ENCODE data around the gene TP53BP1. TPM values are rescaled to one million over a fixed set of nuclear protein-coding genes. Genes with fewer than 3 reads are reported as not detected.
A peak's percentile ranks its signal among the peaks of the same experiment; 100 is the strongest.
"Not testable (repeated sequence)": the region's sequence is repeated elsewhere in the genome, so short reads cannot be mapped to it uniquely, and the experiment has no call there.

Gene TP53BP1, protein sequence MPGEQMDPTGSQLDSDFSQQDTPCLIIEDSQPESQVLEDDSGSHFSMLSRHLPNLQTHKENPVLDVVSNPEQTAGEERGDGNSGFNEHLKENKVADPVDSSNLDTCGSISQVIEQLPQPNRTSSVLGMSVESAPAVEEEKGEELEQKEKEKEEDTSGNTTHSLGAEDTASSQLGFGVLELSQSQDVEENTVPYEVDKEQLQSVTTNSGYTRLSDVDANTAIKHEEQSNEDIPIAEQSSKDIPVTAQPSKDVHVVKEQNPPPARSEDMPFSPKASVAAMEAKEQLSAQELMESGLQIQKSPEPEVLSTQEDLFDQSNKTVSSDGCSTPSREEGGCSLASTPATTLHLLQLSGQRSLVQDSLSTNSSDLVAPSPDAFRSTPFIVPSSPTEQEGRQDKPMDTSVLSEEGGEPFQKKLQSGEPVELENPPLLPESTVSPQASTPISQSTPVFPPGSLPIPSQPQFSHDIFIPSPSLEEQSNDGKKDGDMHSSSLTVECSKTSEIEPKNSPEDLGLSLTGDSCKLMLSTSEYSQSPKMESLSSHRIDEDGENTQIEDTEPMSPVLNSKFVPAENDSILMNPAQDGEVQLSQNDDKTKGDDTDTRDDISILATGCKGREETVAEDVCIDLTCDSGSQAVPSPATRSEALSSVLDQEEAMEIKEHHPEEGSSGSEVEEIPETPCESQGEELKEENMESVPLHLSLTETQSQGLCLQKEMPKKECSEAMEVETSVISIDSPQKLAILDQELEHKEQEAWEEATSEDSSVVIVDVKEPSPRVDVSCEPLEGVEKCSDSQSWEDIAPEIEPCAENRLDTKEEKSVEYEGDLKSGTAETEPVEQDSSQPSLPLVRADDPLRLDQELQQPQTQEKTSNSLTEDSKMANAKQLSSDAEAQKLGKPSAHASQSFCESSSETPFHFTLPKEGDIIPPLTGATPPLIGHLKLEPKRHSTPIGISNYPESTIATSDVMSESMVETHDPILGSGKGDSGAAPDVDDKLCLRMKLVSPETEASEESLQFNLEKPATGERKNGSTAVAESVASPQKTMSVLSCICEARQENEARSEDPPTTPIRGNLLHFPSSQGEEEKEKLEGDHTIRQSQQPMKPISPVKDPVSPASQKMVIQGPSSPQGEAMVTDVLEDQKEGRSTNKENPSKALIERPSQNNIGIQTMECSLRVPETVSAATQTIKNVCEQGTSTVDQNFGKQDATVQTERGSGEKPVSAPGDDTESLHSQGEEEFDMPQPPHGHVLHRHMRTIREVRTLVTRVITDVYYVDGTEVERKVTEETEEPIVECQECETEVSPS (N-terminal part only)
- polyA plus RNA-seq (2013), result 43.2 TPM

- H3K27me3 ChIP-seq (replicated peaks in 2 of 5; ENCODE audit: control insufficient read depth in 4 of 5, insufficient read depth in 5 of 5, low read length in 4 of 5), result no peaks in the 10 kb centered on the region
- DNase-seq, result peak; percentile 96 to 98 (median 98)
- peaks cover 4 to 13% (median 10%) of the 10 kb centered on the region in 4 experiments for H3K36me3 ChIP-seq (ENCODE audit: control insufficient read depth in 4 of 4, insufficient read depth in 4 of 4, low read length in 3 of 4)
- peak within 1 kb of the TSS; percentile 84 to 97 for H3K27ac ChIP-seq (ENCODE audit: insufficient read depth in 1 of 2, low read depth in 1 of 2, low read length in 2 of 2, poor library complexity in 1 of 2, severe bottlenecking in 2 of 2)
- WGBS (ENCODE audit: insufficient coverage), result 1% methylated on average over 44 of the region's 54 CpGs
- CTCF ChIA-PET, result interaction anchor here (1.0 to 11.8 kb wide), 3 partner anchors 9 to 20 kb away, joined by 3 to 115 read pairs (median 3); no protein-coding TSS in a partner anchor
- peaks cover 10 to 20% (median 13%) of the 10 kb centered on the region in 4 experiments for H3K4me1 ChIP-seq (ENCODE audit: control extremely low read depth in 1 of 4, control insufficient read depth in 4 of 4, insufficient read depth in 4 of 4, low read length in 3 of 4)
- peak within 1 kb of the TSS; percentile 83 to 98 (median 87) for H3K4me3 ChIP-seq (ENCODE audit: control insufficient read depth in 1 of 7, extremely low read depth in 1 of 7, insufficient read depth in 4 of 7, low read depth in 2 of 7, low read length in 6 of 7)
- no peaks in the 10 kb centered on the region for H3K9me3 ChIP-seq (ENCODE audit: control extremely low read depth in 1 of 5, control insufficient read depth in 4 of 5, insufficient read depth in 2 of 5, low read depth in 1 of 5, low read length in 4 of 5)
- POLR2A ChIA-PET, result interaction anchor here (0.6 to 1.0 kb wide), 3 partner anchors 18 to 25 kb away, joined by 3 read pairs; no protein-coding TSS in a partner anchor
Measured at GRCh38 chr15:43492673-43493601, at the start of gene TP53BP1. TP53BP1 (minus strand) TSS chr15:43493156; CDS start chr15:43493043, 113 bp downstream.

DNA sequence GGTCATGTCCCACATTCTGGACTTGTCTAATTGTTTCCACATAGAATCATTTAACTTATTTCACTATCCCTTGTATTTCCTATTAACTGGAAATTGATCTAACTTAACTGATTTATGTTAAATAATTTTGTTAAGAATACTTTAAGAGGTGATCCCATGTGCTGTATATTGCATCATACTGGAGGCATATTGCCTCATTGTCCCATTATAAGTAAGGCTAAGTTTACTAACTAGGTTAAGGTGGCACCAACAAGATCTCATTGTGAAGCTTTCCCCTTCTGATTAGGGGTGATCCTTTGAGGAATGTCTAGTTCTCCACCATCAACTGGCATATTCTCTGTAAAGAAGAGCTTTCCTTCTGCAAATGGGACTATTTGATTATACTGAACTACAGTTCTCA, 48.8 kb upstream of the TP53BP1 start:
- POLR2A ChIA-PET, result interaction anchor here (0.6 kb wide), 1 partner anchor 14 kb away, joined by 4 read pairs; no protein-coding TSS in a partner anchor
- H3K27me3 ChIP-seq (replicated peaks in 2 of 5; ENCODE audit: control insufficient read depth in 4 of 5, insufficient read depth in 5 of 5, low read length in 4 of 5), result no peaks in the 10 kb centered on the region
- no peaks in the 10 kb centered on the region for H3K4me1 ChIP-seq (ENCODE audit: control extremely low read depth in 1 of 4, control insufficient read depth in 4 of 4, insufficient read depth in 4 of 4, low read length in 3 of 4)
- no peak overlapping the region for H3K27ac ChIP-seq (ENCODE audit: insufficient read depth in 1 of 2, low read depth in 1 of 2, low read length in 2 of 2, poor library complexity in 1 of 2, severe bottlenecking in 2 of 2)
- CTCF ChIA-PET, result interaction anchor here (1.3 kb wide), 1 partner anchor 11 kb away, joined by 3 read pairs; no protein-coding TSS in a partner anchor
- no peak overlapping the region for H3K4me3 ChIP-seq (ENCODE audit: control insufficient read depth in 1 of 7, extremely low read depth in 1 of 7, insufficient read depth in 4 of 7, low read depth in 2 of 7, low read length in 6 of 7)
- no peak for DNase-seq
- peaks cover 0 to 4% (median 1%) of the 10 kb centered on the region in 4 experiments for H3K36me3 ChIP-seq (ENCODE audit: control insufficient read depth in 4 of 4, insufficient read depth in 4 of 4, low read length in 3 of 4)
- peaks cover 0 to 5% (median 0%) of the 10 kb centered on the region in 5 experiments for H3K9me3 ChIP-seq (ENCODE audit: control extremely low read depth in 1 of 5, control insufficient read depth in 4 of 5, insufficient read depth in 2 of 5, low read depth in 1 of 5, low read length in 4 of 5)

DNA sequence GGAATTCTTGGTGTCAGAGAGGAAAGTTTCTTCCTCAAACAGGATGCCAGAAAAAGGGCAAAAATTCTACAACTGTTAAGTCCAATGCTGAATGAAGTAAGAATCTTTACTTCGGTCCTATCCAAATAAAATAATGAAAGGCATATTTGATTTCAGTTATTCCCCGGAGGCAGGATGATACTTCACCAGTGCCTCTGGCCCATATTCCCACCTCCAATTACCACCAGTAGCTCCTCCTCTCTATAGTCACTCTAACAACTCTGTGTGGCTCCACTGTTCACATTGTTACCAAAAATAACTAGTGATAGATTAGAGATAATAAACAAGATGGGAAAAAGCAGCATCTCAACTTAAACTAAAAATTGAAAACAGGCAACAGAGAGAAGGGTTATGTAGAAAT, 45.1 kb upstream of the TP53BP1 start:
- CTCF ChIA-PET, result no interaction called here
- H3K27ac ChIP-seq (ENCODE audit: insufficient read depth in 1 of 2, low read depth in 1 of 2, low read length in 2 of 2, poor library complexity in 1 of 2, severe bottlenecking in 2 of 2), result no peak overlapping the region

GRCh38 chr15:43534897-43535296, 41.9 kb upstream of the TP53BP1 start:
- WGBS (ENCODE audit: insufficient coverage), result 96% methylated on average over 3 of the region's 3 CpGs

More for the DNA sequence above, 45.1 kb upstream of the TP53BP1 start:
- no peak for DNase-seq
- POLR2A ChIA-PET, result no interaction called here
- 100% methylated on average over 2 of the region's 2 CpGs for WGBS (ENCODE audit: insufficient coverage)
- Histone ChIP-seq H3K4me3 (ENCODE audit: control insufficient read depth in 1 of 7, extremely low read depth in 1 of 7, insufficient read depth in 4 of 7, low read depth in 2 of 7, low read length in 6 of 7) (no peak overlapping the region), H3K36me3 (ENCODE audit: control insufficient read depth in 4 of 4, insufficient read depth in 4 of 4, low read length in 3 of 4) (peaks cover 0 to 15% (median 10%) of the 10 kb centered on the region in 4 experiments), H3K4me1 (ENCODE audit: control extremely low read depth in 1 of 4, control insufficient read depth in 4 of 4, insufficient read depth in 4 of 4, low read length in 3 of 4) (no peaks in the 10 kb centered on the region), H3K9me3 (ENCODE audit: control extremely low read depth in 1 of 5, control insufficient read depth in 4 of 5, insufficient read depth in 2 of 5, low read depth in 1 of 5, low read length in 4 of 5) (no peaks in the 10 kb centered on the region), H3K27me3 (replicated peaks in 2 of 5; ENCODE audit: control insufficient read depth in 4 of 5, insufficient read depth in 5 of 5, low read length in 4 of 5) (no peaks in the 10 kb centered on the region)

DNA sequence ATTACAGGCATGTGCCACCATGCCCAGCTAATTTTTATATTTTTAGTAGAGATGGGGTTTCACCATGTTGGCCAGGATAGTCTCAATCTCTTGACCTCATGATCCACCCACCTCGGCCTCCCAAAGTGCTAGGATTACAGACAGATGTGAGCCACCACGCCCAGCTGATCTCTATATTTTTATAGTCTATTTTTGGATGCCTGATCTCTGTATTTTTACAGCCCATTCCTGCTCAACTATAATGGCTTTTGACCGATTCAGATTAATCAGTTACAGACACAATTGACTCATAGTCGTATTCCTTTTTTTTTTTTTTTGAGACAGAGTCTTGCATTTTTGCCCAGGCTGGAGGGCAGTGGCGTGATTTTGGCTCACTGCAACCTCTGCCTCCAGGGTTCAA, 39.9 kb upstream of the TP53BP1 start:
- CTCF ChIA-PET; H3K9me3 ChIP-seq (ENCODE audit: control extremely low read depth in 1 of 5, control insufficient read depth in 4 of 5, insufficient read depth in 2 of 5, low read depth in 1 of 5, low read length in 4 of 5); H3K27ac ChIP-seq (ENCODE audit: insufficient read depth in 1 of 2, low read depth in 1 of 2, low read length in 2 of 2, poor library complexity in 1 of 2, severe bottlenecking in 2 of 2); DNase-seq; H3K4me3 ChIP-seq (ENCODE audit: control insufficient read depth in 1 of 7, extremely low read depth in 1 of 7, insufficient read depth in 4 of 7, low read depth in 2 of 7, low read length in 6 of 7); POLR2A ChIA-PET; H3K4me1 ChIP-seq (ENCODE audit: control extremely low read depth in 1 of 4, control insufficient read depth in 4 of 4, insufficient read depth in 4 of 4, low read length in 3 of 4); H3K27me3 ChIP-seq (replicated peaks in 2 of 5; ENCODE audit: control insufficient read depth in 4 of 5, insufficient read depth in 5 of 5, low read length in 4 of 5): not testable (repeated sequence)
- H3K36me3 ChIP-seq (ENCODE audit: control insufficient read depth in 4 of 4, insufficient read depth in 4 of 4, low read length in 3 of 4), result peaks cover 0 to 33% (median 13%) of the 10 kb centered on the region in 4 experiments
- WGBS (ENCODE audit: insufficient coverage), result 96% methylated on average over 4 of the region's 5 CpGs

More at GRCh38 chr15:43534897-43535296, 41.9 kb upstream of the TP53BP1 start:
- H3K4me1 ChIP-seq (ENCODE audit: control extremely low read depth in 1 of 4, control insufficient read depth in 4 of 4, insufficient read depth in 4 of 4, low read length in 3 of 4), result no peaks in the 10 kb centered on the region
- ChIA-PET CTCF (no interaction called here), POLR2A (no interaction called here)
- H3K9me3 ChIP-seq (ENCODE audit: control extremely low read depth in 1 of 5, control insufficient read depth in 4 of 5, insufficient read depth in 2 of 5, low read depth in 1 of 5, low read length in 4 of 5), result no peaks in the 10 kb centered on the region
- no peaks in the 10 kb centered on the region for H3K27me3 ChIP-seq (replicated peaks in 2 of 5; ENCODE audit: control insufficient read depth in 4 of 5, insufficient read depth in 5 of 5, low read length in 4 of 5)
- H3K36me3 ChIP-seq (ENCODE audit: control insufficient read depth in 4 of 4, insufficient read depth in 4 of 4, low read length in 3 of 4), result peaks cover 0 to 22% (median 11%) of the 10 kb centered on the region in 4 experiments
- DNase-seq, result no peak
- H3K4me3 ChIP-seq (ENCODE audit: control insufficient read depth in 1 of 7, extremely low read depth in 1 of 7, insufficient read depth in 4 of 7, low read depth in 2 of 7, low read length in 6 of 7), result no peak overlapping the region
- H3K27ac ChIP-seq (ENCODE audit: insufficient read depth in 1 of 2, low read depth in 1 of 2, low read length in 2 of 2, poor library complexity in 1 of 2, severe bottlenecking in 2 of 2), result no peak overlapping the region
